ENCODE data around the gene AGTRAP. TPM values are rescaled to one million over a fixed set of nuclear protein-coding genes. Genes with fewer than 3 reads are reported as not detected.

AGTRAP gene
- total and polyA plus RNA-seq, 9 of the 15 experiments (the other 6 are each of a cell fraction or from before 2014, with no cell fraction given), result 26.8 to 105 (median 57.5) TPM

DNA sequence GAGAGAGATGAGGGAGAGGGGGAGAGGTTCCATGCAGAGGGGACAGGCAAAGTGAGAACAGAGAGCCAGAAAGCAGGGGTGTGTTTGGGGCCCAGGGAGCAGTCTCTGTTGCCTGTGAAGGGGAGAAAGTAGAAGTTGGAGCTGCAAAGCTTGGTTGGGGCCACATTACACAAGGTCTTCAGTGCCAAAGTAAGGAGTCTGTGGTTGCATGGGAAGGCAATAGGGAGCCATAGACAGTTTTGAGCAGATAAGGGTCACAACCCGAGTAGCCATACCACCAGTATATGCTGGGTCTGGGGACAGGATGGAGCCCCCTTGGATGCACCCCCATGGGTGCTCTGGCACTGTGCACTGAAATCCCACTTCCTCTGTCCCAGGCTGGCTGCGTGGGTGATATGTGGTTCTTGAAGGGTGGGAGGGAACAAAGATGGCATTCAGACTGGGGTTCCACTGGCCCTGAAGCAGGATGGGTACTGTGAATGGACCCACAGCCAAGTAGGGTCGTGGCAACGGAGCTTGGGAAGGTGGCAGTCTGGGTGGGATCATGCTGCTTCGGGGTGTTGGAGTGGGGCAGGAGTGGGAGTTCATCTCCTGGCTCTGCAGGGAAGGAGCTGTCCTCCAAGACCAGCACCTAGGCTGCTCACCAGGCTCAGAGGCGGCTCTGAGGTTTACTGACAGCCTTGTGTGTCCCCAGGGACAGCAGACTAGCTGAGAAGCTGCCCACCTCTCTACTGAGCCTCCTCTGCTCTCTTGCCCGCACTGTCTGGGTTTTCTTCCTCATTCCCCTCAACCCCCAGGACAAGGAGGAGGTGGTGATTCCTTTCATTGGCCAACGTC lies 32.4 kb upstream of the AGTRAP start (continued):
- TF ChIP-seq, protein P1, sequence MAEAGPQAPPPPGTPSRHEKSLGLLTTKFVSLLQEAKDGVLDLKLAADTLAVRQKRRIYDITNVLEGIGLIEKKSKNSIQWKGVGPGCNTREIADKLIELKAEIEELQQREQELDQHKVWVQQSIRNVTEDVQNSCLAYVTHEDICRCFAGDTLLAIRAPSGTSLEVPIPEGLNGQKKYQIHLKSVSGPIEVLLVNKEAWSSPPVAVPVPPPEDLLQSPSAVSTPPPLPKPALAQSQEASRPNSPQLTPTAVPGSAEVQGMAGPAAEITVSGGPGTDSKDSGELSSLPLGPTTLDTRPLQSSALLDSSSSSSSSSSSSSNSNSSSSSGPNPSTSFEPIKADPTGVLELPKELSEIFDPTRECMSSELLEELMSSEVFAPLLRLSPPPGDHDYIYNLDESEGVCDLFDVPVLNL (CRISPR knock-in tag; IDR thresholded peaks at IDR 0.05; ENCODE audit: low read depth), result no peak

DNA sequence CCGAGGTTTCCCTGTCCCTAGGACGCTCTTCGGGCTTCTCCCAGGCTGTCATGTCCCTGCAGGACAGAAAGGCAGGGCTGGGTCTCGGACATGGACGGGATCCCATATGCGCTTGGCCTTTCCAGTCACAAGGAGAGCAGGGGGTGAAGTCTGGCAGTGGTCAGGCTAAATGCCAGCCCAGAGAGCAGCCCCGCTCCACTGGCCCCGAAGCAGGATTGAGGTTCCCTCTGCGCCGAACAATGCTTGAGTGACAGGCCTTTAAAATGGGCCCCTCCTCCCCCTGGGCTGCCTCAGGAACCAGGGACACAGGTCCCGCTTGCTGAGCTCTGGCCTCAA lies 31.8 kb upstream of the AGTRAP start:
- ATAC-seq (no peak), DNase-seq (ENCODE audit: extremely low read depth in 1 of 4, low spot score in 3 of 4) (no peak), FAIRE-seq (no peak)
- H3K9me3 ChIP-seq (replicated peaks; ENCODE audit: control insufficient read depth, insufficient read depth, low read depth, low read length), result no peaks in the 10 kb centered on the region
- H3K79me2 ChIP-seq (ENCODE audit: control insufficient read depth, insufficient read depth, low read length), result no peaks in the 10 kb centered on the region
- no peaks in the 10 kb centered on the region for H3K9me1 ChIP-seq (ENCODE audit: control insufficient read depth, insufficient read depth, low read length)
- intact Hi-C loops (cut with micrococcal nuclease) (no loop called here), in situ Hi-C loops (cut with MboI) (no loop called here)
- H3K9ac ChIP-seq (ENCODE audit: insufficient read depth in 1 of 2, low read depth in 2 of 2, low read length in 2 of 2), result peak overlapping the region in 1 of 2 experiments; percentile 80; a peak in 2 of 4 replicates
- ChIA-PET CTCF (ENCODE audit: low intra/inter-chr PET ratio) (no interaction called here), POLR2A (interaction anchor here (0.8 to 1.6 kb wide), 2 partner anchors 11 to 22 kb away, joined by 3 to 6 read pairs; no protein-coding TSS in a partner anchor)
- no peaks in the 10 kb centered on the region for H4K20me1 ChIP-seq (replicated peaks; ENCODE audit: control insufficient read depth, insufficient read depth, low read length)
- peaks cover 2 to 16% of the 10 kb centered on the region in 2 experiments; a peak in 3 of 5 replicates for H3K27me3 ChIP-seq (ENCODE audit: control insufficient read depth in 2 of 2, insufficient read depth in 2 of 2, low read length in 2 of 2)
- H3K4me3 ChIP-seq, result no peak overlapping the region
- no peak overlapping the region for H3K4me2 ChIP-seq (ENCODE audit: insufficient read depth, low read length)
- WGBS (ENCODE audit: insufficient coverage, low coverage, missing lambda C conversion rate), result 40% methylated on average over 11 of the region's 11 CpGs
- no TSS peak for BruUV-seq (replicated peaks)
- peak overlapping the region; percentile 29 for H2AFZ ChIP-seq (ENCODE audit: low read depth, low read length)
- no peak overlapping the region for H3K27ac ChIP-seq (ENCODE audit: extremely low read depth, low read depth, low read length)
- H3K36me3 ChIP-seq (ENCODE audit: control insufficient read depth, insufficient read depth, low read length), result no peaks in the 10 kb centered on the region
- peaks cover 25 to 58% of the 10 kb centered on the region in 2 experiments for H3K4me1 ChIP-seq (replicated peaks in 1 of 2; ENCODE audit: control insufficient read depth in 2 of 2, insufficient read depth in 2 of 2, low read length in 2 of 2)
- TF ChIP-seq, protein P2, sequence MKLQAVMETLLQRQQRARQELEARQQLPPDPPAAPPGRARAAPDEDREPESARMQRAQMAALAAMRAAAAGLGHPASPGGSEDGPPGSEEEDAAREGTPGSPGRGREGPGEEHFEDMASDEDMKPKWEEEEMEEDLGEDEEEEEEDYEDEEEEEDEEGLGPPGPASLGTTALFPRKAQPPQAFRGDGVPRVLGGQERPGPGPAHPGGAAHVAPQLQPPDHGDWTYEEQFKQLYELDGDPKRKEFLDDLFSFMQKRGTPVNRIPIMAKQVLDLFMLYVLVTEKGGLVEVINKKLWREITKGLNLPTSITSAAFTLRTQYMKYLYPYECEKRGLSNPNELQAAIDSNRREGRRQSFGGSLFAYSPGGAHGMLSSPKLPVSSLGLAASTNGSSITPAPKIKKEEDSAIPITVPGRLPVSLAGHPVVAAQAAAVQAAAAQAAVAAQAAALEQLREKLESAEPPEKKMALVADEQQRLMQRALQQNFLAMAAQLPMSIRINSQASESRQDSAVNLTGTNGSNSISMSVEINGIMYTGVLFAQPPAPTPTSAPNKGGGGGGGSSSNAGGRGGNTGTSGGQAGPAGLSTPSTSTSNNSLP (IDR thresholded peaks at IDR 0.05; ENCODE audit: borderline replicate concordance, low read depth, low read length), result no peak
- TF ChIP-seq EZH2 (IDR thresholded peaks at IDR 0.05; ENCODE audit: borderline replicate concordance, low read depth, low read length), result no peak
- no peak for TF ChIP-seq ZNF57 (CRISPR knock-in tag; IDR thresholded peaks at IDR 0.05)
- TF ChIP-seq, protein P3, sequence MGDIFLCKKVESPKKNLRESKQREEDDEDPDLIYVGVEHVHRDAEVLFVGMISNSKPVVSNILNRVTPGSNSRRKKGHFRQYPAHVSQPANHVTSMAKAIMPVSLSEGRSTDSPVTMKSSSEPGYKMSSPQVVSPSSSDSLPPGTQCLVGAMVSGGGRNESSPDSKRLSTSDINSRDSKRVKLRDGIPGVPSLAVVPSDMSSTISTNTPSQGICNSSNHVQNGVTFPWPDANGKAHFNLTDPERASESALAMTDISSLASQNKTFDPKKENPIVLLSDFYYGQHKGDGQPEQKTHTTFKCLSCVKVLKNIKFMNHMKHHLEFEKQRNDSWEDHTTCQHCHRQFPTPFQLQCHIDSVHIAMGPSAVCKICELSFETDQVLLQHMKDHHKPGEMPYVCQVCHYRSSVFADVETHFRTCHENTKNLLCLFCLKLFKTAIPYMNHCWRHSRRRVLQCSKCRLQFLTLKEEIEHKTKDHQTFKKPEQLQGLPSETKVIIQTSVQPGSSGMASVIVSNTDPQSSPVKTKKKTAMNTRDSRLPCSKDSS (IDR thresholded peaks at IDR 0.05; ENCODE audit: low read depth, partially characterized antibody), result no peak
- TF ChIP-seq, protein P4, sequence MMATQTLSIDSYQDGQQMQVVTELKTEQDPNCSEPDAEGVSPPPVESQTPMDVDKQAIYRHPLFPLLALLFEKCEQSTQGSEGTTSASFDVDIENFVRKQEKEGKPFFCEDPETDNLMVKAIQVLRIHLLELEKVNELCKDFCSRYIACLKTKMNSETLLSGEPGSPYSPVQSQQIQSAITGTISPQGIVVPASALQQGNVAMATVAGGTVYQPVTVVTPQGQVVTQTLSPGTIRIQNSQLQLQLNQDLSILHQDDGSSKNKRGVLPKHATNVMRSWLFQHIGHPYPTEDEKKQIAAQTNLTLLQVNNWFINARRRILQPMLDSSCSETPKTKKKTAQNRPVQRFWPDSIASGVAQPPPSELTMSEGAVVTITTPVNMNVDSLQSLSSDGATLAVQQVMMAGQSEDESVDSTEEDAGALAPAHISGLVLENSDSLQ (IDR thresholded peaks at IDR 0.05), result peak; percentile 94
- TF ChIP-seq BCOR (IDR thresholded peaks at IDR 0.05), result no peak
- no peak for TF ChIP-seq ETV6 (IDR thresholded peaks at IDR 0.05; ENCODE audit: borderline replicate concordance in 1 of 2, low read depth in 2 of 2, low read length in 1 of 2)
- no peak for TF ChIP-seq ETV6 (CRISPR knock-in tag; IDR thresholded peaks at IDR 0.05; ENCODE audit: borderline replicate concordance)
- no peak for TF ChIP-seq HNRNPUL1 (IDR thresholded peaks at IDR 0.05; ENCODE audit: low read length)
- TF ChIP-seq, protein P5, sequence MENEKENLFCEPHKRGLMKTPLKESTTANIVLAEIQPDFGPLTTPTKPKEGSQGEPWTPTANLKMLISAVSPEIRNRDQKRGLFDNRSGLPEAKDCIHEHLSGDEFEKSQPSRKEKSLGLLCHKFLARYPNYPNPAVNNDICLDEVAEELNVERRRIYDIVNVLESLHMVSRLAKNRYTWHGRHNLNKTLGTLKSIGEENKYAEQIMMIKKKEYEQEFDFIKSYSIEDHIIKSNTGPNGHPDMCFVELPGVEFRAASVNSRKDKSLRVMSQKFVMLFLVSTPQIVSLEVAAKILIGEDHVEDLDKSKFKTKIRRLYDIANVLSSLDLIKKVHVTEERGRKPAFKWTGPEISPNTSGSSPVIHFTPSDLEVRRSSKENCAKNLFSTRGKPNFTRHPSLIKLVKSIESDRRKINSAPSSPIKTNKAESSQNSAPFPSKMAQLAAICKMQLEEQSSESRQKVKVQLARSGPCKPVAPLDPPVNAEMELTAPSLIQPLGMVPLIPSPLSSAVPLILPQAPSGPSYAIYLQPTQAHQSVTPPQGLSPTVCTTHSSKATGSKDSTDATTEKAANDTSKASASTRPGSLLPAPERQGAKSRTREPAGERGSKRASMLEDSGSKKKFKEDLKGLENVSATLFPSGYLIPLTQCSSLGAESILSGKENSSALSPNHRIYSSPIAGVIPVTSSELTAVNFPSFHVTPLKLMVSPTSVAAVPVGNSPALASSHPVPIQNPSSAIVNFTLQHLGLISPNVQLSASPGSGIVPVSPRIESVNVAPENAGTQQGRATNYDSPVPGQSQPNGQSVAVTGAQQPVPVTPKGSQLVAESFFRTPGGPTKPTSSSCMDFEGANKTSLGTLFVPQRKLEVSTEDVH (IDR thresholded peaks at IDR 0.05; ENCODE audit: low read depth, partially characterized antibody), result no peak
